Fibroblast of skin of right quadriceps (primary cell): ENCODE data around the gene MCM10.
"Not testable (repeated sequence)": the region's sequence is repeated elsewhere in the genome, so short reads cannot be mapped to it uniquely, and the experiment has no call there.

Experiments used
- DNase-seq: peaks from one replicate; pipeline ENCODE4 v3.0.0-alpha.2; 2013

The MCM10 gene

DNA sequence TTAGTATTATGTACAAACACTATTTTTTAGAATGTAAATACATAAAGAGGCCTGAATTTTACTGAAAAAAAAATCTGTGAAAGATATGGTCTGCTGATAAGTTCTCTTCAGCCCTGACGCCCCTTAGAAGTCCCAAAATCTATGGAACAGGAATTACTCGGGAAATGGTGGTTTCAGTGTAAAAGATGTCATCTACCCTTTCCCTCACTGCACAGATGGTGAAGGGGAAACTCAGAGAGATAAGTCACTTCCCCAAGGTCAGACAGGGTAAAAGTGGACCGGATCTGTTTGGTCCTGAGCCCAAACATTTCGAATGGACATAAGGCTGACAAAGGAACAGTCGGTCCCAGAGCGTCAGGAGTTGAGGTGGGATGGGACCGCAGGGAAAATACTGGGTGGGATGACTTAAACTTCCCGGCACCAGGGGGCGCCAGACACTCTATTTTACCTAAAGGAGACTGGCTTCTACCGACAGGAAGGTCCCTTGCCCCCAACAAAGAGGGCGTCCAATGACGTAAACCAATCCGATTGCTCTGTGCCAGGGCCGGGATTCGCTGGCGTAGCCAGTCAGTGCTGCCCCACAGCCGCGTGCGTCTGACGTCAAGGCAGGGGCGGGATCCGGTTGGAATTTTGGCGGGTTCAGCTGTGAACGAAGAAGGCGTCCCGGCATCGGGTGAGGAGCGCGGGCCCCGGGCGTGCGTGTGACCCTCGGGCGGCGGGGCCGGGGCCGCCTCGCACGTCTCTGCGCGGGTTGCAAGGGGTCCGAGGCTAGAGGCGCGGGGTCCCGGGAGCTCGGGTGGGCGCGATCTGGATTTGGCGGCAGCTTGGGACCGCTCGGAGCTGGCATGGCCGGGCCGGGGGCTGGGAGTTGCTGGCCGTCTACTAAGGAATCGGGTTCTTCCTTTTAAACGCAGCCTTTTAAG is at the start of gene MCM10:
TSS of gene MCM10 (plus strand) at position 625 of the 923 bp plus-strand sequence. CDS start 2,645 bp downstream, outside the sequence.
- peak; percentile 99 for DNase-seq

DNA sequence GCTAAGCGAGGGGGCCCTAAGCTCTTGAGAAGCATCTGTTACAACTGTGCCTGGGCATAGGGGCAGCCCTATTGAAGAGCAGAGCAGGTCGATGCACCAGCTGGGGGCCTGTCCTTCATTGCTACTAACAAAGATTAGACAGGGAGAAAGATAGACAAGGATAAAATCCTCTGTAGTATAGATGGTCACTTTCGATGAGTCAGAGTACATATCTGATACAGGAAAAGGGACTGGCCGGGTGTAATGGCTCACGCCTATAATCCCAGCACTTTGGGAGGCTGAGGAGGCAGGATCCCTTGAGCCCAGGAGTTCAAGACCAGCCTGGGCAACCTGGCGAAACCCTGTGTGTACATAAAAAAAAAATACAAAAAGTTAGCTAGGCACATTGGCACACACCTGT is 47.8 kb upstream of the MCM10 start:
- no peak for DNase-seq

DNA sequence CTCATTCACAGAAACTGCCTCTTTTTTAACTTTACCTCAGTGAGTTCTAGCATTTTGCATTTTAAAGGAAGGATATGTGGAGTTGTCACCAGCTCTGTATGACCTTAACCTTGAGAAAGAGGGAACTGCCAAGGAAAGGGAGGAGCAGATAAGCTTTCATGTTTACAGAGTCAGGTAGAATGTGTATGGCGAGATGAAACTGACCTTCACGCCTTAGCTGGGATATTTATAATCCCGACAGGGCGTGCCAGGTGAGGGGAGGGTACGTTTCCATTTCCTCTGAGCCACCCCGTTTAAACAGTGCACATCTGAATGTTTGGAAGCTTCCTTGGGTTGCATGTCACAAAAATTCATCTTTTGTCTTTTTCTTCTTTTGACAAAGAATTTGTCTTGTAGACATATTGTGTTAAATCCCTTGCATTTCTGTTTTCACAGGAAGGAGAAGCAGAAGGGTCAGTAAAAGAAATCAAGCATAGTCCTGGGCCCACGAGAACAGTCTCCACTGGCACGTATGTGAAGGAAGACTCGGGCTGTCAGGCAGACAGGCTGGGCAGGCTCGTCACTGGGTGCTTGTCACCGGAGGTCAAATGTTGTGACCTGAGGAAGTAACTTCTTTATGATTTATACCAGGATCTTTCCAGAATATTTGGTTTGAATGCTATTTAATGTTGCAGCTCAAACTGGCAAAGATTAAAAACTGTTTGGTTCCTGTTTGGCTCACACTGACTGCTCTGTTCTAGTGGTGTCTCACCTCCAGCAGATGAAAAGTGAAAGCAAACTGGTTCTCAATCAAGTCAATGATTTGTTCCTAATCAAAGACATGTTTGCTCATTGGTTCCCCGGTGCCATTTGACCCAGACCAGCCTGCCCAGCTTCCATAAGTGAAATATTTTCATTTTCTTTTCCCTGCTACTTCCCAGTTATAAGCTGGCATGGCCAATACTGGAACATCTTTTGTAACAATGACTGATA is 45.2 kb upstream of the MCM10 start:
- DNase-seq = no peak

DNA sequence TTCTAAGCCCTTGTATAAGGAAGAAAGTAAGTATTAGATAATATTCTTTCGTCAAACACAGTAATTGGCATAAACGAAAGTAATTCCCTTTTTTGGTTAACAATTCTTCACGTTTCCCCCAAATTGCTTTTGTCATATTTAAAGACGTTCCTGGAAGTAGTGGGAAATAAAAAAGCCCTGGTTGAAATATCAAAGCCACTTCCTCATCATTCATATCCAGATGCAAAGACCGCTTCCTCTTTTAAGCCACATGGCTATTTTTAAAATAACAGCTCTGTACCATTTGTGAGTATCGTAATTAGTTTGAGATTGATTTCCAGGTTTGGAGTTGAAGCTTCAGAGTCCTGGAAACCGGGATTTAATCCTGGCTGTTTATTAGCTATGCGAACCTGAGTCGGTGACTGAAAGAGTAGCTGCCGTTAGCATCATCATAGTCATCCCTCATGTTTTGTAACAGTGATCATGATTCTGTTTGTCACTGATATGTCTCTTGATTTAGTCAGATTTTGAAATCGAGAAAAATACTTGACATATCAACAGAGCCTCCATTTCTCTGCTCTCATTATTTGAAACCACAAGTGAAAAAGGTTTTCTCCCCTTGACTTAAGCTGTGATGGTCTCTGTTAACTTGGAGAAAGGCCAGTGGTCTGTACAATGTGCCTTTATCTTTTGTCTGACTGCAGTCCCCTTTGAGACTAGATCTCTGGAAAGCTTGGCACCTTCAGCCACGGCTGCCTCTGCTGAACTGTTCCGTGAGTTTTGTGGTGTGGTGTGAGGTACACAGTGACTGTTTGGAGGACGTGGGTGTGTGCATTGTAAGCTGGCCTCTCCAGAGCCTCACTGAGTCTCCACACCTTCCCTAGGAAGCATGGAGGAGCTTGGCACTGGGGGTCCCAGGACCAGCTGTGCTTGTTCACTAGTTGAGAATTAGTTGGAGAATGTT is 43.2 kb upstream of the MCM10 start:
- no peak for DNase-seq

DNA sequence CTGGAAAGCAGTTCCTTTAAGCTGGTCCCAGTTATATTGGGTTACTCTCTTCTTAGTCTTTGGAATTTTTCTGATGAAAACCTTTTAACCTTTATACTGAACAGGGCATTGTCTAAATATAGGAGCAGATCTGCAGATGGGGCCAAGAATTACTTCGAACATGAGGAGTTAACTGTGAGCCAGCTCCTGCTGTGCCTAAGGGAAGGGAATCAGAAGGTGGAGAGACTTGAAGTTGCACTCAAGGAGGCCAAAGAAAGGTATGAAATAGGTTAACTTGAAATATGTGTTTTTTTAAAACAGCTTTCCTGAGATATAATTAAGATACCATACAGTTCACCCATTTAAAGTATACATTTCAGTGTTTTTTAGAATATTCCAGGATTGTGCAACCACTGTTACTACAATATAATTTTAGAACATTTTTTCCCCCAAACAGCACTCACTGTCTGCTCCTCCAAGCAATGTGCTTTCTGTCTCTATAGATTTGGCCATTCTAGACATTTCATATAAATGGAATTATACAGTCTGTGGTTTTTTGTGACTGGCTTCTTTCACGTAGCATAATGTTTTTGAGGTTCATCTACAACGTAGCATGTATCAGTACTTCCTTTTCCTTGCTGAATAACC is 42.5 kb upstream of the MCM10 start:
- no peak for DNase-seq

DNA sequence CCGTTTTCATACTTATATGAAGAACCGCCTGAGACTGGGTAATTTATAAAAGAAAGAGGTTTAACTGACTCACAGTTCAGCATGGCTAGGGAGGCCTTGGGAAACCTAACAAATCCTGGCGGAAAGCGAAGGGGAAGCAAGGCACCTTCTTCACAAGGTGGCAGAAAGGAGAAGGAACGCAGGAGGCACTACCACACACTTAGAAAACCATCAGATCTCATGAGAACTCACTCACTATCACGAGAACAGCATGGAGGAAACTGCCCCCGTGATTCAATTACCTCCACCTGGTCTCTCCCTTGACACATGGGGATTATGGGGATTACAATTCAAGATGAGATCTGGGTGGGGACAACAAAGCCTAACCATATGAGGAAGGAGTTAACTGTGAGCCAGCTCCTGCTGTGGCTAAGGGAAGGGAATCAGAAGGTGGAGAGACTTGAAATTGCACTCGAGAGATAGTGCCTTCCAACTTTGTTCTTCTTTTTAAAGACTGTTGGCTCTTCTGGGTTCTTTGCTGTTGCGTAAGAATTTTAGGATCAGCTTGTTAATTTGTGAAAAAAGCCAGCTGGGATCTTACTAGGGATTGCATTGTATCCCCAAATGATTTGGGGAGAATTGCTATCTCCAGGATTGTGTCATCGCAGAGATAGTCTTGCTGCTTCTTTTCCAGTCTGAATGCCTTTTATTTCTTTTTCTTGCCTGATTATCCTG is 40.4 kb upstream of the MCM10 start:
- no peak for DNase-seq

DNA sequence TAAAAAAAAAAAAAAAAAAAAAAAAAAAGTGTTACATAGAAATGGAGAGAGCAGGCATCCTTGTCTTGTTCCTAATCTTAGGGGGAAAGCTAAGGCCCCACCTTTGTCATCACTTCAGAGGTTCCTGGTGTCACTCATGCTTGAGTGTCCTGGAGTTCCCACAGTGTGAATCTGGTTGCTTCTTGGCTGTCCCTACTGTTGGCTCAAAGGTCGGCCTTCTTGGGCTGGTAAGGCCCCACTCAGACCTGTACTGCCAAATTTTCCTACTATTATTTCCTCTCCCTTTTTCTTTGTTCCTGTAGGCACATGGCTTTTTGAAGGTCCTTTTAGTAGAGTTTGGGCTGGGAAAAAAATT is 39.9 kb upstream of the MCM10 start:
- no peak for DNase-seq

DNA sequence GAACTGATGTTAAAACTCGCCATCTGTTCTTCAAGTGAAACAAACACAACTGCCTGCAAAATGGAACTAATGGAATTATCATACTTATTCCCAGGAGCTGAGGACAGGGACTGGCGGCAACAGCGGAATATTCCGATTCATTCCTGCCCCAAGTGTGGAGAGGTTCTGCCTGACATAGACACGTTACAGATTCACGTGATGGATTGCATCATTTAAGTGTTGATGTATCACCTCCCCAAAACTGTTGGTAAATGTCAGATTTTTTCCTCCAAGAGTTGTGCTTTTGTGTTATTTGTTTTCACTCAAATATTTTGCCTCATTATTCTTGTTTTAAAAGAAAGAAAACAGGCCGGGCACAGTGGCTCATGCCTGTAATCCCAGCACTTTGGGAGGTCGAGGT is 24.7 kb upstream of the MCM10 start:
- no peak for DNase-seq

DNA sequence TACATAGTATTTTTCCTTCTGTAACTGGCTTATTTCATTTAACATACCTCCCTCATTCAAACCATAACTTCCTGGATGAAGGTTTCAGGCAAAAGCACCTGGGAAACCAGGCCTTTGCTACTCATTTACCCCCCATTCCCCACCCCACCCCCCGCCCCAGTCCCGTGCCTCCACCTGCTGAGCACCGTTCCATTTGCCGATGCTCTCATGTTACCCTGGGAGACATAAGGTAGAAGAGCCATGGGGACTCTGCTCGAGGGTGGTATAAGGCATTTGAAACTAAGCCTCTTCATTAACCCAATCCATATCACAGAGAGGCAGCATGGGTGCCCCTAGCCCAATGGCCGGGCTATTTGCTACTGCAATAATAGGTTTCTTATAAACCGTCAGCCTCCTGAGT is 22.2 kb upstream of the MCM10 start:
- no peak for DNase-seq

DNA sequence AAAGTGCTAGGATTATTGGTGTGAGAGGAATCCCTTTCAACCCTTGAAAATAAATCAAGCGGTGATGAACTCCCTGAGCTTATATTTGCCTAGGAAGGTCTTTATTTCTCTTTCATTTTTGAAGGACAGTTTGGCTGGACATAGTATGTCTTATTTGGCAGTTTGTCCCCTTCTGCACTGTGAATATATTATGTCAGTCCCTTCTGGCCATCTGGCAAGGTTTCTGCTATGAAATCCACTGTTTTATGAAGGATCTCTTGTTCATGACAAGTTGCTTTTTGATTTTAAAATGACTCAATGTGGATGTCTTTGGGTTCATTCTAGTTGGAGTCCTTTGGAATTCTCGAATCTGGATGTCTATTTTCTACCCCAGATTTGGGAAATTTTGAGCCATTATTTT is 21.7 kb upstream of the MCM10 start:
- no peak for DNase-seq

DNA sequence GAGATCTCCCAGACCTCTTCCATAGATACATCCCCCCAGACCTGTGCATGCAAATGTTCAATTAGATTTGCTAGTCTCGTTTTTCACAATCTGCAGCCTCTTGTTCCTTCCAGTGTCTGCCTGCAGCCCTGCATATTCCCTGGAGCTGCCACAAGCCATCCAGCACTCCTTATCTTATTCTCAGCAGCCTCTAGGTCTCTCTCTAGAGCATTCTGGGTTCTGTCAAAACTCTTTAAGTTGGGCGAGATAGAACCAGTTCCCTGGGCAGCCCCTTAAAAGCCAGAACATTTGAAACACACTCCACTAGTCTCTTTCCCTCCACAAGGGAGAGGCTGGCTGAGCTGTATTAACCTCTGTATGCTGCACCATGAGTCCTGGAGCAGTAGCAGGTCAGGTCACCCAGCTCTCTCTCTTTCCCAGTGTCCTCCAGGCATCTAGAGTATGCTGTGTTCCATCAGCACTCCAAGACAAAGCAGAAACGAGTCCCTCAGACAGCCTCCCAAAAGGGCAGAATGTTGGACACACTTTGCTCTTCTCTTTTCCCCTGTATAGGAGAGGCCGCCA is 20.6 kb upstream of the MCM10 start:
- DNase-seq = no peak

DNA sequence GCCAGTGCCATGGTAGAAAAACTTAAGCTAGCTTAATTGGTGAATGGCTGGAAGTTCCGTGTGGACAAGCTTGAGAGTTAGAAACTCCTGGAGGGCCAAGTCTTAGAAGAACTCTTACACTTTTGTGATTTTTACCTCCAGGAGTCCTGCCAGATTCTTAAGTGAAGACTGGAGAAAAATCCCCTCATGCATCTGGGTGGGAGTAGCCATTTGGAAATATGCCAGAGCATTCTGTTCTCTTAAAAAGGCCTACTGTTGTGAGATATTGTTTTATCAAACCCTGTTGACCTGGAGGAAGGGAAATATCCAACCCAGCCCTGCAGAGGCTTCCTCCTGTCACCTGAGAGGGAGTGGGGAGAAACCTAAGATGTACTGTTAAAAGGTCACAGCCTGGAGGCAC is 17.6 kb upstream of the MCM10 start:
- DNase-seq = no peak

DNA sequence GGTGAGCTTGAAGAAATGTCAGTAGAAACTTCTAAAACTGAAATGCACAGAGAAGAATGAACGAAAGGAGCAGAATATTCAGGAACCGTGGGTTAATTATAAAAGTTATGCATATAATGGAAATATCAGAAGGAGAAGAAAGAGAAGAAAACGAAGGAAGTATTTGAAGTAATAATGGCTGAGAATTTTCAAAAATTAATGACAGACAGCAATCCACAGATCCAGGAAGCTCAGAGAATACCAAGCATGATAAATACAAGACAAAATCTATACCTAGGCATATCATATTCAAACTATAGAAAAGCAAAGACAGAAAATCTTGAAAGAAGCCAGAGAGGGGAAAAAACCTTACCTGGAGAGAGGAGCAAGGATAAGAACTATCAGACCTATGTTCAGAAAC is 16.5 kb upstream of the MCM10 start:
- no peak for DNase-seq

DNA sequence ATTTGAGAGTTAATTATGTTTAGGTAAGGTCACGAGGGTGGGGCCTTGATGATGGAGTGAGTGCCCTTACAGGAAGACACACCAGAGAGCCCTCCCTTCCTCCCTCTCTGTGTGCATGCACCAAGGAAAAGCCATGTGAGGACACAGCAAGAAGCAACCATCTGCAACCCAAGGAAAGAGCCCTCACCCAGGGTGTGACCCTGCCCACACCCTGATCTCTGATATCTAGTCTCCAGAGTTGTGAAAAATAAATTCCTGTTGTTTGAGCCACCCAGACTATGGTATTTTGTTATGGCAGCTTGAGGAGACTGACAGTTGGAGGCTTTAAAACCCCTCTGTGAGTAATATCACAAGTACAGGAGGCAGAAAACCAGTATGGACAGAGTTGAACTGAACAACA is 15.0 kb upstream of the MCM10 start:
- peak; percentile 6 for DNase-seq

DNA sequence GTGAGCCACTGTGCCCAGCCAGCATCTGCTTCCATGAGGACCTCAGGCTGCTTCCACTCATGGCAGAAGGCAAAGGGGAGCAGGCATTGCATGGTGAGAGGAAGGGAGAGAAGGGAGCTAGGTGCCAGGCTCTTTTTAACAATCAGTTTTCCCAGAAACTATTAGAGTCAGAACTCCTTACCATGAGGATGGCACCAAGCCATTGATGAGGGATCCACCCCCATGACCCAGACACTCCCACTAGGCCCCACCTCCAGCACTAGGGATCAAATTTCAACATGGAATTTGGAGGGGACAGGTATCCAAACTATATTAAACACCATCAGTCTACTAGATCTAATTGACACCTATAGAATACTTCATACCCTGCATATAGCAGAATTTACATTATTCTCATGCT is 14.2 kb upstream of the MCM10 start:
- DNase-seq = no peak

DNA sequence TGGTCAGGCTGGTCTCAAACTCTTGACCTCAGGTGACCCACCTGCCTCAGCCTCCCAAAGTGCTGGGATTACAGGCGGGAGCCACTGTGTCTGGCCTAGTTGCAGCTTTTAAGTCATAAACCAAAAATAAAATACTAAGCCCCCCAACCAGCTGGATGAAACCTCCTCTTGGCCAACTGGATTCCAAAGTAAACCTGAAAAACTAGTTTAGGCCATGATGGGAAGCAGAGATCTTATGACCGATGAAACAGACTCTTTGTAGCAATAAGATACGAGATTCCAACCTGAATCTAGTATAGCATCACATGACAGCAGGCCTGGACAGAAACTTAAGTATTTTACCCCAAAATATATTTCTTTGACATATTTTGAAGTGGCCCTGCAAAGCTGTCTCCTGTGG is 9.1 kb upstream of the MCM10 start:
- no peak for DNase-seq

DNA sequence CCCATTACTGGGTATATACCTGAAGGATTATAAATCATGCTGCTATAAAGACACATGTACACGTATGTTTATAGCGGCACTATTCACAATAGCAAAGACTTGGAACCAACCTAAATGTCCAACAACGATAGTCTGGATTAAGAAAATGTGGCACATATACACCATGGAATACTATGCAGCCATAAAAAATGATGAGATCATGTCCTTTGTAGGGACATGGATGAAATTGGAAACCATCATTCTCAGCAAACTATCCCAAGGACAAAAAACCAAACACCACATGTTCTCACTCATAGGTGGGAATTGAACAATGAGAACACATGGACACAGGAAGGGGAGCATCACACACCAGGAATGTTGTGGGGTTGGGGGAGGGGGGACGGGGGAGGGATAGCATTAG is 5.5 kb upstream of the MCM10 start:
- DNase-seq = not testable (repeated sequence)

DNA sequence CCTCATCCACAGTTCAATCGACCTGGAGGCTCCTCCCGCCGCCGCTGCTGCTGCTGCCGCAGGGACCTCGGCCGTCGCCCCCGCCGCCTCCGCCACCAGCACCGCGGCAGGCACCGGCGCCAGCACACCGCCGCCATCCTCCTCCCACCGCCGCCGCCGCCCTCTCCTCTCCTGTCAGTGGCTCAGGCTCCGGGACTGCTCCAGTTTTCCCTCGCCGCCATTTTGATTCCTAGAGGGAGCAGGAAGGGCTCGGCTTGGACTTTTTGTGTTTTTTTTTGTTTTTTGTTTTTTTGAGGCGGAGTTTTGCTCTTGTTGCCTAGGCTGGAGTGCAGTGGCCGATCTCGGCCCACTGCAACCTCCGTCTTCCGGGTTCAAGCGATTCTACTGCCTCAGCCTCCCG is 3.0 kb upstream of the MCM10 start:
- no peak for DNase-seq

DNA sequence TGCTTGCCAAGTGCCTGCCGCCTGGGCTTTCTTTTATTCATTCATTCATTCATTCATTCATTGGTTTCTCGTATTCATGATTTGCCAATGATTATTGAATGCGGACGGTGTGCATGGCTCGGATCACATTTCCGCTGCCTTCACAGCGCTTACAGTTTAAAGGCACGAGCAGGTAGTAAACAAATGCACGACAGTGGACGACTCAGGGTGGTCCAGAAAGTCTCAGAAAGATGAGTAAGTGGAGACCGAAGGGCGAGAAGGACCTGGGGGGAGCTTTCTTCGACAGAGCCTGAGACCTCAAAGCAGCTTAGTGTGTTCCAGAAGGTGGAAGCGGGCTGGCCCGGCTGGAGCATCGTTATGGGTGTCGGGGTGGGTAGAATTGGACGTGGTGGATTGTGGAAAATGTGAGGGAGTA is 506 bp downstream of the MCM10 start:
- peak; percentile 11 for DNase-seq

DNA sequence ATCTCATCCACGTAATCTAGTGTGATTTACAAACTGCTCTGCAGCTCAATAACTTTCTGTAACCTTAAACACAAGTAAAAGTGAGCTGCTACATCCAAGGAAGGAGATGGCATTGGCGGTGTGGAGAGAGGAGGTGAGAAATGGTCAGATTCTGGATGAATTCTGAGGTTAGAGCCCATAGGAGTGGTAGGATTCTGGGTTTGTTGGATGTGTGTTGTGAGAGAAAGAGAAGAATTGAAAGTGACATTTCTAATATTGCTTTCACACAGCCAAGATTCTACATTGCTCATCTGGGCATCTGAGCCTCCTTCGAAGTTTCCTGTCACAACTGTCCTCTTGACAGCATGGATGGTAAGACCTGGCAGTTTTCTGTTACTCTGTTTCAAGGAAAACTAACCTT is 2.5 kb downstream of the MCM10 start:
- DNase-seq = no peak

DNA sequence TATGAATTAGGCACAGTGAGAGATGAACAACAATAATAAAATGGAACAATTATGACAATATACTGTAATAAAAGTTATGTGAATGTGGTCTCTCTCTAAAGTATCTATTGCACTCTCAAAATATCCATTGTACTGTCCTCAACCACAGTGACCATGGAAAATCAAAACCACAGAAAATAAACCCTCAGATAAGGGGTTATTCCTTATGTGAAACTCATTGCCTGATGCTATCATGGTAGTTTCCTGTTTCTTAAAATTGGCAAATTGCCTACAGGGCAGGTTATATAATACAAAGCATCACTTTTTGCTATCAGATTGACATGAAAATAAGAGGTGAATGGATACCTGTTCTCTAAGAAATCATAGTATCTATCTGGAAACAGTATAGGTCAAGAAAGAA is 3.8 kb downstream of the MCM10 start:
- DNase-seq = no peak
